Endometrial microvascular endothelial cells (primary cell): Measurements from ENCODE around the gene TTC1. TPM values are rescaled to one million over a fixed set of nuclear protein-coding genes. Genes with fewer than 3 reads are reported as not detected.
"Not testable (repeated sequence)": the region's sequence is repeated elsewhere in the genome, so short reads cannot be mapped to it uniquely, and the experiment has no call there.

Experiments used
- in situ Hi-C: cut with HindIII; loops from 2 replicates; pipeline ENCODE4 v1.10.0; 2017; ENCODE audit warnings: low sequenced_read_pairs, low pct_unique_long_range_greater_than_20kb; ENCODE audit errors: inconsistent ontology term
- total RNA-seq: library from RNA; depleted of rRNA; stranded (reverse); fragments of >200 nt; gene quantifications from one replicate; pipeline ENCODE4 v1.2.3, GENCODE V29; 2015; ENCODE audit errors: inconsistent ontology term

TTC1 gene, protein sequence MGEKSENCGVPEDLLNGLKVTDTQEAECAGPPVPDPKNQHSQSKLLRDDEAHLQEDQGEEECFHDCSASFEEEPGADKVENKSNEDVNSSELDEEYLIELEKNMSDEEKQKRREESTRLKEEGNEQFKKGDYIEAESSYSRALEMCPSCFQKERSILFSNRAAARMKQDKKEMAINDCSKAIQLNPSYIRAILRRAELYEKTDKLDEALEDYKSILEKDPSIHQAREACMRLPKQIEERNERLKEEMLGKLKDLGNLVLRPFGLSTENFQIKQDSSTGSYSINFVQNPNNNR
- total RNA-seq: 55.6 TPM

DNA sequence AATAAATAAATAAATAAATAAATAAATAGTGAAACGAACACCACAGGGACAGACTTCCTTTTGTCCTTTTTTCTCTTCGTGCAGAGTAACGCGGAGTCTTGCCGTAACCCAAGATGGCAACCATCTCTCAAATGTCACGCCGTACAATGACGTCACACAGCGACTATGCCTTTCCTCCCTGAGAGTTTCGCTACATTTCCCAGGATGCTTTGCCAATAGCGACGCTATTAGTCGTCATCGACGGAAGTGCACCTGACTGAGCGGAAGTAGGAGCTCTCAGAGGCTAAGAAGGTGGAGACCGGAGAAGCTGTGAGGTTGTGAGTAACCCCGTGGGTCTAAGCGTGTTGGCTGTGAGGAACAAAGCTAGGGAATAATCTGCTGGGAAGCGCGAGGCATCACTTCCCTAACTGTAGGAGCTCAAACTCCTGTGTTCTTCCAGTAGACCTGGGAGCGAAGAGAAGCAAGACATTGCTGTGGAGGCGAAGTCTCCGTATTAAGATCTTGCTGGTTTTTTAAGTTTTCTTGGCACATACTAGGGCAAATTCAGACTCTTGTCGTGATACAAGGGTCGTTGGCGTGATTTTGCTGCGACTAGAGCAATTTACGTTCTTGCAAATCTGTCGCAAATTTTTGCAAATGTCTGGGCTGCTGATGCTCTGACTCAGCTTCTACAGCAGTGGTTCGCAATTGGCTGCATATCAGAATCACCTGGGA is at the start of gene TTC1:
Gene TTC1 (plus strand): TSS at position 263 of the 714 bp plus-strand sequence. CDS start 1,390 bp downstream, outside the sequence.
- in situ Hi-C loops: no loop called here

DNA sequence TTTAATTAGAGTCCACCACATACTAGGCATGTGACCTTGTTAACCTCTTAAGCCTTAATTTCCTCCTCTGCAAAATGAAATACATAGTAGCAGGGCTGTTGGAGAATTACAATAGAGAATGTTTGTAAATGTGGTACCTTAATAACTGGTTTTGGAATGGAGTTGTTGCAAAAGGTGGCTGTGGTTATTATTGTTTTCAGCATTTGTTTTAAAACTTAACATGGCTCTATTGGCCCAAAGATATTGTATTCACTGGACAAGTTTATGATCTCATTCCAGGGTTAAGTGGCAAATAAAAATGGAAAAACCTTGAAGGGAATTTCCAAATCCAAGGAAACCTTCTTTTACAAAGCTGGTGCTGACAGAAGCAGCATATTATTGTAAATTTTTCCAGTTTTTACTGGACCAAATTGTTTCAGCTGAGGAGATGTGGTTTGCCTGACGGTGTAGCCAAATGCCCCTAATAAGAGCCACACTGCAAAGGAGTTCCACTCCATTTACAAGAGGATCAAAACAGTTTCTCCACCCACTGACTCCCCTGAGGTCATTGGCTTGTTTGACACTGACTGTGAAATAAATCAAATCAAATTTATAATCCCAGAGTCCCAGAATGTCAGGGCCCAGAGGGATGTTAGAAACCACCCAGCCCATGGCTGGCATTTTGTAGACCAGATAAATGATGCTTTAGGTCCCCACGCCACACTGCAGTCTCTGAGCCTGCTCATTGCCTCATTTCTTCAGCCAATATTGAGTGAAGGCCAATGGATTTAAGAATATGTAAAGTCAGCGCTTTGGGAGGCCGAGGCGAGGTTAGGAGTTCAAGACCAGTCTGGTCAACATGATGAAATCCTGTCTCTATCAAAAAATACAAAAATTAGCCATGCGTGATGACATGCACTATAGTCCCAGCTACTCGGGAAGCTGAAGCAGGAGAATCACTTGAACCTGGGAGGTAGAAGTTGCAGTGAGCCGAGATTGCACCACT is 47.5 kb upstream of the TTC1 start:
- in situ Hi-C loops: no loop called here

DNA sequence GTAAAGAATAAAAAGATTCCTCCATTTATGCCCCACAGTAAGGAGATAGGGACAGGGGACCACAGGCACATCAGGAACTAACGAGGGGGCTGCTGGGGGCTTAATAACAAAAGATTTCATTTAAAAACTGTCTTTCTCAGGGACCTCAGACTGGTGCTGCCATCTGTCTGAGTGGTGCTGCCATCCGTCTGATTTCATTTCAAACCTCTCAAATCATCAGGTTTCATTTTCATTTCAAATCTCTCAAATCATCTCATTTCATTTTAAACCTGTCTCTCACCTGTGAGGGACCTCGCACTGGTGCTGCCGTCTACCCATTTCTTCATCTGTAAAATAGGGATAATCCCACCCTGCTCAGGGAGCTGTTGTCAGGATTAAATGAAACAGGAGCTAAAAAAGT is 46.7 kb upstream of the TTC1 start:
- in situ Hi-C loops: no loop called here

DNA sequence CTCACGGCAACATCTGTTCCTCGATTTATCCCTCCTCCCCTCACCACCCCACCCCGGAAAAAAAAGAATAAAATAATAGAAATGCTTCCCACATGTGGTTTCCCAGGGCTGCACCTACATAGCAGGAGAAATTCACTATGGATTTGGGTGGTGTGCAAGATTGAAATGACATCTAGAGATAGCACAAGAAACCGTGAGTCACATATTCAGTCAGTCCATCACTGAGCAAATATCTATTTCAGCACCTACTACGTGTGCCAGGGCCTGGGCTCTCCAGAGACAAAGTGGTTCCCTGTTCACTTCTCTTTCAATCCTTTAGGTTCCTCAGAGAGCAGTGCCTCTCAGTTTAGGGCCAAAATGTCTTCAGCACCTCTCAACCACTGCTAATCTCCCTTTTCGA is 45.0 kb upstream of the TTC1 start:
- in situ Hi-C loops: no loop called here

DNA sequence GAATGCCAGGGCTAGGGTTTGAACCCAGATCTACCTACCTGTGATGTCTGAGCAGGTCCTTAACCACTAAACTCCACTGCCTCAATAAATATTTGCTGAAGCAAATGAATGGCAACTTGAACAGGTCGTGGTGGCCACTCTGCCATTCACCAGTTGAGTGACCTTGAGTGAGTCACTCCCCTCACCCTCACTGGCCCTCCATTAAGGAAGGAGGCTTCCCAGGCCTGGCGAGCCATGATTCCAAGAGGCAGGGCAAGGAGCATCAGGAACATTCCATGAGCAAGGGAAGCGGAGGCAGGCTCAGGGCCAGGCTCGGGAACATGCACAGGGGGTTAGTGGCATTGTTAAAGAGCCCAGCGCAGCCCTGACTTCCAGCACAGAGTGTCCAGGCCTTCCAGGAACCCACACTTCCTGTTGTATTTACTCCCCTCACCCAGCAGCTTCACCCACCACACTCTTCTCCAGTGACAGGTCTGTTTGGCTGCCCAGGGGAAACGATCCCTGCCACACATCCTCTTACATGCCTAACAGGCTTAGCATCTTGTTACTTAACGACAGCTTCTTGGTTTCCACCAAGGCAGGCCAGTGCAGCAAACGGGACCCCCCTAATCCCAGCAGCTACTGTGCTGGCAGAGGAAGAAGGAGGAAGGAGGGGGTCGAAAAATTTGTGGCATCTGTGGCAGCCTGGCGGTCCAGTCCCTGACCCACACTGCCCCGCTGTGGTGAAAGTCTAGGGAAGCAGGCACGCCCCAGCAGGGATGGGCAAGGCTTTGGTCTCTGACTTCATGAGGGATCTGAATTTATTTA is 43.7 kb upstream of the TTC1 start:
- in situ Hi-C loops: no loop called here

DNA sequence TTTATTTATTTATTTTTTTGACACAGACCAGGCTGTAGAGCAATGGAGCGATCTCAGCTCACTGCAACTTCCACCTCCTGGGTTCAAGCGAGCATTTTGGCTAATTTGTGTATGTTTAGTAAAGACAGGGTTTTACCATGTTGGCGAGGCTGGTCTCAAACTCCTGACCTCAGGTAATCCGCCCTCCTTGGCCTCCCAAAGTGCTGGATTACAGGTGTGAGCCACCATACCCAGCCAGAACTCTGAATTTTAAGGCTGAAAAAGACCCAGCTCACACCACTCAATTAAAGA is 43.2 kb upstream of the TTC1 start:
- in situ Hi-C loops: not testable (repeated sequence)

DNA sequence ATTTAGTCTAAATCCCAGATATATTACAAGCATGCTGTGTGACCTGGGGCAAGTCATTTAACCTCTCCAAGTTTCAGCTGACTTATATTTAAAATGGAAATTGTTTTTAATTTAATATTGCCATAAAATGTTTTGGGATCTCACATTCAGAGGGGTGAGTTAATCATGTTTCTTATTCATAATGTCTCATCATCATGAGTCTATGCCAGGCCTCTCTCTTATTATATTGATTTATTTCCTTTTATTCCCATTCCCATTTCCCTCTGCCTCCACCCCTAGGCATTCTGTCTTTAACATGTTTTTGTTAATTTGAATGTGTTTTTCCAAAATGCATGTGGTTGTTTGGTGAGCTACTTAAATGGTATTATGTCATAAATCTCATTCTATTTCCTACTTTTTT is 39.0 kb upstream of the TTC1 start:
- in situ Hi-C loops: no loop called here

DNA sequence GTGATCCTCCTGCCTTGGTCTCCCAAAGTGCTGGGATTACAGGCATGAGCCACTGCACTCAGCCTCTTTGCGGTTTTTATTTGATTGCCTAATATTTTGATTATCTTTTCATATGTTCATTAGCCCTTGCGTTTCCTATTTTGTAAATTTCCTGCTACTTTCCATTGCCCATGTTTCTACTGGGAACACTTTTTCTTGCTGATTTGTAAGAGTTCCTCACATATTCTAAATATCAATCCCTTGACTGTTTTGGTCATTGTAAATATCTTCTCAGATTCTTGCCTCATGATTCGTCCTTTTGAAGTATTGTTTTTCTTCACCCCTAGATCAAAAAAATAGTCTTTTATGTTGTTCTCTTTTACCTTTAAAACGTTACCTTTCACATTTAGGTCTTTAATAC is 37.9 kb upstream of the TTC1 start:
- in situ Hi-C loops: no loop called here

DNA sequence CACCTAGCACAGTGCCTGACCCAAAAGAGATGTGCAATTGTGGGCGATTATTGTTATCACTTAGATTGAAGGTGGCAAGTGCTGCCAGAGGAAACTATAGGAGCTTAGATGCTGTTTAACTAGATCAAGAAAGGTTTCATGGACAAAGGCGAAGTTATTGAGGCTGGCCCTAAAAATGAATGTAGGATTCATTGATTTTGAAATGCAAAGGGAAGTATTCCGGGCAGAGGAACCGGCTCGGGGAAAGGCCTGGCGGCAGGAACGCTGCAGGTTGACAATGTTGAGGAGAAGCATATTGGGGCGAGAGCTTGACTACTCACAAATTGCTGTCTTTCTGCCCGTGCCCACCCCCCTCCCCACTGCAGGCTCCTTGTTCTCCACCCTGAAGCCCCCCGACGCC is 37.4 kb upstream of the TTC1 start:
- in situ Hi-C loops: no loop called here

DNA sequence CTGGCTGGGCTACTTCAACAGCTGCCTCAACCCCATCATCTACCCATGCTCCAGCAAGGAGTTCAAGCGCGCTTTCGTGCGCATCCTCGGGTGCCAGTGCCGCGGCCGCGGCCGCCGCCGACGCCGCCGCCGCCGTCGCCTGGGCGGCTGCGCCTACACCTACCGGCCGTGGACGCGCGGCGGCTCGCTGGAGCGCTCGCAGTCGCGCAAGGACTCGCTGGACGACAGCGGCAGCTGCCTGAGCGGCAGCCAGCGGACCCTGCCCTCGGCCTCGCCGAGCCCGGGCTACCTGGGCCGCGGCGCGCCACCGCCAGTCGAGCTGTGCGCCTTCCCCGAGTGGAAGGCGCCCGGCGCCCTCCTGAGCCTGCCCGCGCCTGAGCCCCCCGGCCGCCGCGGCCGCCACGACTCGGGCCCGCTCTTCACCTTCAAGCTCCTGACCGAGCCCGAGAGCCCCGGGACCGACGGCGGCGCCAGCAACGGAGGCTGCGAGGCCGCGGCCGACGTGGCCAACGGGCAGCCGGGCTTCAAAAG is 36.9 kb upstream of the TTC1 start:
- in situ Hi-C loops: no loop called here

DNA sequence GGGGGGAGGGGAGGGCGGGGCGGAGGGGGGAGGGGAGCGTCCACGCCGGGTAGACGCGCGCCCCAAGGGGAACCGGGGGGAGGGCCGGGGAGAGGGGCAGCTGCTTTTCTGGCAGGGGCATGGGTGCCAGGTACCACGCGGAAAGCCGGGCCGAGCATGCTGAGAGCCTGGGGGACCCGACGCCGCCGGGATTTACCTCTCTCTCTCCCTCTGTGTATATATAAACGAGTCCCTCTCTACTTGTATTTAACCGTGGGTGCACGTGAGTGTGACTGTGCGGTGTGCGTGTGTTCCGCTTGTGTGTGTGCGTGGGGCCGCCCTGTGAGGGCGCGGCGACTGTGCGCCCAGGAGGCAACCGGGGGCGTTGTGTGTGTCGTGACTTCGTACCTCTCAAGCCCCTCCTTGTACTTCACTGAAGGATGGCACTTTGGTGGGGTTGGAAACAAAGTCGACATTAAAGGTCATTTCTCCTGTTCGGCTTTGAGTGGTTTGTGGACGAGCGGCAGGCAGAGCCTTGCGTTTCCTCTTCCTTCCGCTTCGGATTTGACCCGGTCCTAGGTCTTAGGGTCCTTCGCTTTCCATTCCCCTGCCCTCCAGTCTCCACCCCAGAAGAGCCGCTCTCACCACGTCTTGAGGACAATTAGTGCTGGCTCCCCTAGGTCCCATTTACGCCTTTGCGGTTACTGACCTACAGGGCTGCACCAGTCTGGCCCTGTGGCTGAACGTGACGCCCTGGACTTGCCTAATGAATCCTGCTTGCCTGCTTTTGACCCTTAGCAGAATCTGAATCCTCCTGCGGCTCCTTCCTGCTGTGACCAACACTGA is 36.2 kb upstream of the TTC1 start:
- in situ Hi-C loops: no loop called here

DNA sequence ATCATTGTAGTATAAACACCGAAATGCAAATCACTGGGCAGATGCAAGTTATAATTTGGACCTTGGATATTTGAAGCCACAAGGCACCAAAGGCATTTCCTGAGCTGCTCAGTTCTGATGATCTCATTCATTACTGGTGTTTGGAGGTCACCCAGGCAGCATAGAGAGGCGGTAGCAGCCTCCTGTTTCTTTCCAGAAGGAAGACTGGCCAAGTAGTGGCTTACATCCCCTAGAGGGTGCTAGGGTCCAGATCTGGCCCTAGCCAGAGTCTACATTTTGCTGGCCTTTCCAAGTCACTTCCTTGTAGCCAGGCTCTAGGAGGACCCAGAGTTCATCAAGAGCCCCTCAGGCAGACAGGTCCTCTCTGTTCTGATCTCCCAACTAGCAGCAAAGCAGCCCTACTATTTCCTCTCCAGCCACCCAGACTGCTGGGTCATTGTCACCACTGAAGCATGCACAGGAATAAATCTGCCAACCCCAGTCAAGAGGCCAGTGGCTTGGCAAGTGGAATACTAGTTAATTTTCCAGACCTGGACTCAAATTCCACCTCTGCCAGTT is 33.4 kb upstream of the TTC1 start:
- in situ Hi-C loops: no loop called here

DNA sequence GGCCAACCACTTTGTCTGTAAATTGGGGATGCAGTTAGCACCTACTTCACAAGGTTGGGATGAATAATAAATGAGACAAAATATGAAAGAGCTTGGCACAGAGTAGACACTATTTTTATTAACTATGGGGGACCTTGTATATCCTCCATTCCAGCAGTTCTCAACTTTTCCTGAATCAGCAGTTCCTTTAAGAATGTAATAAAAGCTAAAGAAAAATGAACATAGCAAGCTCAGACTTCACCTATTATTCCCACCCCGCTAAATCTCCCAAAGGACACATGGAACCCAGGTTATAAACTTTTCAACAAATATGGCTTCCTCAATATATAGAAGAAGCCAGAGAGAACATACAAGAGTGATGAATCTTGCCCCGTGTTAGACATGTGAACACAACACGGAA is 32.0 kb upstream of the TTC1 start:
- in situ Hi-C loops: no loop called here

DNA sequence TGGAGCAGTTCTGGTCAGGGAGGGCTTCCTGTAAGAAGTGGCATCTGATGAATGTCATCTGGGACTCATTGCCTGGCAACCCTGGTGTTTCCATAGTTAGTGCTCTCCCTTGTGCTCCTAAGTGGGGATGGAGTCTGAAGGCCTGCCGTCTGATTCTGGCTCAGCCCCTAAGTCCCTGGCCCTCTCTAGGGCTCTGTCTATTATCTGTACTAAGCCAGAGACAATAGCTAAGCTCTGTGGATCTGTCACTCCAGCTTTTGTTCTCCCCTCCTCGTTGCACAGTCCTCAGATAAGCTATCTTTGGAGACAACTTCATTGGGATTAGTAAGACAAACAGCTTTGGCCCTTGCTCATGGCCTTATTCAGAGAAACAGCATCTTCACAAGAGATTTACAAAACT is 30.6 kb upstream of the TTC1 start:
- in situ Hi-C loops: no loop called here

DNA sequence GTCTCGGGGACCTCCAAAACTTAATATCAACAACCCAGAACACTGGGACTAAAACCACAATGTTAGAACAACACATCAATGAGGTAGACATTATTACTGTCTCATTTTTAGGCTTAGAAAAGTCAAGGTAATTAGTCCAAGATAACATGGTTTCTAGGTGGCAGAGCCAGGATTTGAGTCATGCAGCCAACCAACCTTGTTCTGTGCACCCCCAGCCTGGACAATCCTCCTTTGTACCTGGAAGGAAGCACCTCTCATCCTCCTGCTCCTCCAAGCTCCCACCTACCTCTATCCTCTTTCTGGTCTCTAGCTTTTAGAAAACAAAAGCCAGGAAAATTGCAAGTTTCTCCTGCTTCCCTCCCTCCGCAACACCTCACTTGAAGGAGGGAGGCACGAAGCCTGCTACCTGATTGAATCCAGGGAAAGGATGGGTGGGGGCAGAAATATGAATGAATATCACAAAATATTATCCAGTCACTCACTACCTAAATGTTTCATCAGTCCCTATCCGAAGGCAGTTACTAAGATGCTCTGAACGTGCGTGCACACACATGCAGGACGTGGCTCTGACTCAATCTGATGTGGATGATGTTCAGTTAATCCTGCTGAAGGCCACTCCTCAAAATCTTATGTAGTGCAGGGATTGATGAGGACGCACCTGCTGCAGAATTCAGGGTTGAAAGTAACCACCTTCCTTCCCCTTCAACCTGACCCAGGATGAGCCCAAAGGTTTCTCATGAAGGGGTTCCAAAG is 26.3 kb upstream of the TTC1 start:
- in situ Hi-C loops: no loop called here

DNA sequence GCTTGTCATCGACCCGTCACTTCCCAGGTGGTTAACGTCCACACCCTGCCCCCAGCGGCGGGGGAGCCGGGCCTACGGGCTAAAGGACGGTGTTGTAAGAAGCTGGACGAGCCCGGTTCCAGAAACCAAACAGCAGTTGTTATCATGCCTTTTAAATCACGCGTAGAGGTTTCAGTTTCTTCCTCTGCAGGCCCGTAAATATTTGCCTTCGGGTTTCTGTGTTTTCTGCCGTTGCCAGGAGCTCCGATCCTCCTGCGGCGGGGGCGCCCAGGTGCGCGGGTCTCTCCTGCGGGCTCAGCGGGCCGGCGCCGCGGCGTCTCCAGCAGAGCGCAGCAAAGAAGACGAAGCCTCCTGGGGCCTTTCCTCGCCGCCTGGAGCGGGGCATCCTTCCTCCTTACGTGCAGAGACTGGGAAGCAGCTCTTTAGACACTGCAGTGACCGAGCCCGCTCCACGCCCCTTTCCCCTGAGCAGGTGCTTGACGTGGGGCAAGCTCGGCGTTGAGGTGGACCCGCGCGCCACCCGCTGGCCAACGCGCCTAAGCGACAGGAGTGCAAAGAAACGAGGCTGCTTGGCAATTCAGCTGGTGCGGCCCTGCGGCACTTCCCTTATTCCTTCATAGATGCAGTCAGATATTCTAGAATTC is 21.8 kb upstream of the TTC1 start:
- in situ Hi-C loops: no loop called here

DNA sequence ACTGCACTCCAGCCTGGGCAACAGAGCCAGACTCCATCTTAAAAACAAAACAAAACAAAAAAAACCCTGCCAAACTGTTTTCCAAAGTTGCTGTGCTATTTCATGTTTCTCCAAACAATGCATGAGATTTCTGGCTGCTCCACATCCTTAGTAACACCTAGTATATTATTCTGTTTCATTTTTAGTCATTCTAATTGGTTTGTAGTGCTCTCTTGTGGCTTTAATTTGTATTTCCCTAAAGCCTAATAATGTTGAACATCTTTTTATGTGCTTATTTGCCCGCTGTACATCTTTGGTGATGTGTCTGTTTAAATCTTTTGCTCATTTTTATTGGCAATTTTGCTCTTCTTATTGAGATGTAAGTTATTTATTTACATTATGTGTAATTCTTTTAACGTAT is 18.4 kb upstream of the TTC1 start:
- in situ Hi-C loops: no loop called here
